Thoracic aorta (tissue), 2 donors: ENCODE data around the gene KLHL11. TPM values are rescaled to one million over a fixed set of nuclear protein-coding genes. Genes with fewer than 3 reads are reported as not detected.
"Not testable (repeated sequence)": the region's sequence is repeated elsewhere in the genome, so short reads cannot be mapped to it uniquely, and the experiment has no call there.

ENCODE experiments used
- ATAC-seq: fragments of 150-250 bp; one replicate; pipeline ENCODE4 v1.8.0; 2017; ENCODE audit warnings: low read depth; ENCODE audit not compliant: insufficient number of reproducible peaks, low FRiP score
- DNase-seq: peaks from one replicate; pipeline ENCODE4 v3.0.0-alpha.2; 2020; ENCODE audit warnings: low spot score
- H3K27ac ChIP-seq, 2 donors: fragments of 200-600 bp; sonication (generic); 1 replicate in 1 of 2; 2 replicates in 1 of 2; pipeline ENCODE4 v1.5.1; 2016; ENCODE audit warnings: mild to moderate bottlenecking in 2 of 2, moderate library complexity in 2 of 2
- H3K27me3 ChIP-seq: fragments of 200-600 bp; sonication (generic); replicated peaks from 2 replicates; pipeline ENCODE4 v1.6.0; 2016; ENCODE audit warnings: mild to moderate bottlenecking; ENCODE audit not compliant: insufficient read depth
- H3K36me3 ChIP-seq: fragments of 200-600 bp; sonication (generic); one replicate; pipeline ENCODE4 v1.5.1; 2016
- H3K4me1 ChIP-seq, 2 donors: fragments of 200-600 bp; sonication (generic); 1 replicate in 1 of 2; 2 replicates in 1 of 2; pipeline versions ENCODE4 v1.5.1 to v1.6.0; 2016; ENCODE audit warnings: low read depth in 2 of 2, mild to moderate bottlenecking in 1 of 2; ENCODE audit not compliant: control insufficient read depth in 1 of 2
- H3K4me3 ChIP-seq: fragments of 200-600 bp; sonication (generic); 2 replicates; pipeline ENCODE4 v1.5.1; 2016; ENCODE audit warnings: mild to moderate bottlenecking
- H3K9me3 ChIP-seq: fragments of 200-600 bp; sonication (generic); 2 replicates; pipeline ENCODE4 v1.5.1; 2016
- CTCF ChIP-seq: fragments of 200-600 bp; sonication (generic); IDR thresholded peaks from one replicate; pipeline ENCODE4 v1.5.1; 2019; ENCODE audit warnings: antibody characterized with exemption
- total RNA-seq, 2 donors: library from RNA; depleted of rRNA; stranded (reverse); fragments of >200 nt; gene quantifications; one replicate each; pipeline versions ENCODE4 v1.1.0 to v1.2.3, GENCODE V29; 2016

The KLHL11 gene
- total RNA-seq, 2 donors from 2014 or later, result 22.6 to 28.6 TPM

- ATAC-seq, result no peak
- no peak for DNase-seq
- Histone ChIP-seq H3K36me3 (peaks cover 37% of the 10 kb centered on the region), H3K27me3 (no peaks in the 10 kb centered on the region), H3K4me3 (no peak overlapping the region), H3K9me3 (no peaks in the 10 kb centered on the region), H3K4me1 (peaks cover 7 to 16% of the 10 kb centered on the region in 2 donors), H3K27ac (no peak overlapping the region)
- no peak for TF ChIP-seq CTCF
Observed at GRCh38 chr17:41868568-41868967, 3.3 kb upstream of the KLHL11 start.

DNA sequence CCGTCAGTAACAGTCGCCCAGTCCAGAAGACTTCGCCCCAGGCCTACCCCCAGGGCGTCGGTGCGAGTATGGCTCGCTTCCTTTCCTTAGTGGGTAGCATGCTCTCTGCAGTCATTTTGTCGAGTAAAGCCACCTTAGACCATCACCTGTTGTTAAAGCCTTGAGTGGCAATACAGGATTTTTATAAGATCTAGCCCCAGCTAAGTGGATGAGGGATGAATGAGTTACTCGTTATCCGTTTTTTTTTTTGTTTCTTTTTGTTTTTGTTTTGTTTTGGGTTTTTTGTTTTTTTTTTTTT lies 322 bp upstream of the KLHL11 start:
- Histone ChIP-seq H3K27ac (peak overlapping the region in 1 of 2 donors; percentile 85), H3K27me3 (no peaks in the 10 kb centered on the region), H3K4me3 (peak overlapping the region; percentile 90), H3K4me1 (peaks cover 18 to 27% of the 10 kb centered on the region in 2 donors), H3K9me3 (no peaks in the 10 kb centered on the region), H3K36me3 (peaks cover 11% of the 10 kb centered on the region)
- DNase-seq (no peak), ATAC-seq (peak; percentile 24)
- no peak for TF ChIP-seq CTCF

- Histone ChIP-seq H3K4me1 (peaks cover 18 to 27% of the 10 kb centered on the region in 2 donors), H3K27ac (peak overlapping the region; percentile 85 to 89)
- no peak for ATAC-seq
Observed at GRCh38 chr17:41864498-41864835, 756 bp downstream of the KLHL11 start.

DNA sequence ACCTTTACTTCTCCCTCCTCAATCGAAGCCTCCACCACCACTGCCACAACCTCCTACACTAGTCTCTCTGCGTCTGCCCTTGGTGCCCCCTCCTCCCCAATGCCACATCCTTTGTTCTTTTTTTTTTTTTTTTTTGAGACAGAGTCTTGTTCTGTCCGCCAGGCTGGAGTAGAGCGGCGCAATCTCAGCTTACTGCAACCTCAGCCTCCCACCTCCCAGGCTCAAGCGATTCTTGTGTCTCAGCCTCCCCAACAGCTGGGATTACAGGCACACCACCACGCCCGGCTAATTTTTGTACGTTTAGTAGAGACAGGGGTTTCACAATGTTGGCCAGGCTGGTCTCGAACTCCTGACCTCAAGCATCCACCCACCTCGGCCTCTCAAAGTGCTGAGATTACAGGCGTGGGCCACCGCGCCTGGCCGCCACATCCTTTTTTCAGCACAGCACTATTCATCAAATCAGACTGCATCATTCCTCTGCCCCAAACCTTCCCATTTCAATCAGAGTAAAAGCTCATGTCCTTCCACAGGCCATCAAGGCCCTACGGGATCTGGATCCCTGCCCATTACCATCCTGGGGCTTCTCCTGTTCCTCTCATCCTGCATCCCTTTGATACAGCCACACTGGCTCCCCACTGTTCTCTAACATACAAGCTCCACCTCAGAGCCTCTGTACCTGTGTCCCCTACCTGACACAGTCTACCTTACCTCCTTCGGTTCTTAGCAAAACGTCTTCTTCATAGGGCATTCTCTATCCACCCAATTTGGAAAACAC lies 2.0 kb downstream of the KLHL11 start:
- no peak for TF ChIP-seq CTCF
- Histone ChIP-seq H3K27me3 (no peaks in the 10 kb centered on the region), H3K4me1 (peaks cover 18 to 27% of the 10 kb centered on the region in 2 donors), H3K36me3 (peaks cover 4% of the 10 kb centered on the region), H3K9me3 (no peaks in the 10 kb centered on the region), H3K4me3 (peak overlapping the region; percentile 90), H3K27ac (no peak overlapping the region)
- ATAC-seq (no peak), DNase-seq (no peak)

More at GRCh38 chr17:41864498-41864835, 756 bp downstream of the KLHL11 start:
- Histone ChIP-seq H3K4me3 (peak overlapping the region; percentile 90), H3K9me3 (no peaks in the 10 kb centered on the region), H3K27me3 (no peaks in the 10 kb centered on the region), H3K36me3 (peaks cover 8% of the 10 kb centered on the region)
- no peak for DNase-seq
- TF ChIP-seq CTCF, result no peak

DNA sequence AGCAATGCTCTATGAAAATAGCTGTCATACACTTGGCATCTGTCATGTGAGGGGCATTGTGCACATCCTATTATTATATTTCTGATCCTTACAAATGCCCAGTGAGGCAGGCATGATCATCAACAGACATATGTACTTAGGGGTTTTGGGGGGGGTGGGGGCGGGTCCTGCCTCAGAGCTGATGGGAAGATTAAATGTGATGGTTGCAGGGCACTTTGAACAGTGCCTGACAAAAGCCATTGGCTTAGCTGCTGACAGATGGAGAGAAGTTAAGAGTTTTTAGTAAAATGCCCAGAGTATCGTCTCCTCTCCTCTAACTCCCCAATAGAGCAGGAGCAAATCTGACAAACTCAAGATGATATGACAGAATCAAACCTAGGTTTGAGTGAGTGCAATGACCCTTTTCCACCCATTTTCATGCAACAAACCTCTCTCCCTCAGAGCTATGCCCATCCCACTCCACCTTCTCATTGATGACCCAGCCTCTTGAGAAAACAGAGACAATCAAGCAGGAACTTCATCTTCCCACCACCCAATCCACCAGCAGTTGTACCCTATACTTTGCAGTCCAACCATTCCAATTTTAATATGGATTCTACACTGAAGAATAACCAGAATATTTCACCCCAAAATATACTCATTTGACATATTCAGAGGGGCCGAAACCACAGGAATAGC lies 4.8 kb downstream of the KLHL11 start:
- no peaks in the 10 kb centered on the region for H3K9me3 ChIP-seq
- H3K4me1 ChIP-seq, result peaks cover 18 to 20% of the 10 kb centered on the region in 2 donors
- no peak overlapping the region for H3K27ac ChIP-seq
- DNase-seq (no peak), ATAC-seq (no peak)
- no peaks in the 10 kb centered on the region for H3K27me3 ChIP-seq
- no peaks in the 10 kb centered on the region for H3K36me3 ChIP-seq
- H3K4me3 ChIP-seq, result no peak overlapping the region
- TF ChIP-seq CTCF, result no peak

DNA sequence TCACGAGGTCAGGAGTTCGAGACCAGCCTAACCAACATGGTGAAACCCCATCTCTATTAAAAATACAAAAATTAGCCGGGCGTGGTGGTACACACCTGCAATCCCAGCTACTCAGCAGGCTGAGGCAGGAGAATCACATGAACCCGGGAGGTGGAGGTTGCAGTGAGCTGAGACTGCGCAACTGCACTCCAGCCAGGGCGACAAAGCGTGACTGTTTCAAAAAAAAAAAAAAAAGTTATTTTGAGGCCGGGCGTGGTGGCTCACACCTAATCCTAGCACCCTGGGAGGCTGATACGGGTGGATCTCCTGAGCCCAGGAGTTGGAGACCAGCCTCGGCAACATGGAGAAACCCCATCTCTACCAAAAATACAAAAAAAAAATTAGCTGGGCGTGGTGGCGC lies 13.8 kb downstream of the KLHL11 start:
- H3K27me3 ChIP-seq, ATAC-seq, H3K27ac ChIP-seq, H3K9me3 ChIP-seq, DNase-seq, H3K4me3 ChIP-seq: not testable (repeated sequence)
- H3K4me1 ChIP-seq, result peaks cover 9 to 36% of the 10 kb centered on the region in 2 donors
- peaks cover 18% of the 10 kb centered on the region for H3K36me3 ChIP-seq
